MCF 10A (cell line): ENCODE data around the gene MAP3K19. TPM values are rescaled to one million over a fixed set of nuclear protein-coding genes. Genes with fewer than 3 reads are reported as not detected.

Source experiments
- BruUV-seq: library from RNA; stranded (reverse); fragments of 400-500 nt; replicated peaks from 2 replicates; lab custom pipeline; 2021; lab: Mats Ljungman, UMichigan
- CTCF ChIA-PET: fragments of 300-600 bp; sonication (Branson Sonifier 250); formaldehyde crosslinking; extraction: SDS; loops from one replicate; lab custom pipeline; 2021; ENCODE audit warnings: antibody characterized with exemption, inconsistent platforms; lab: Yijun Ruan, JAX
- POLR2A ChIA-PET: fragments of 300-600, 350-650 bp; sonication (Branson Sonifier 250); formaldehyde crosslinking; extraction: SDS; loops from one replicate; lab custom pipeline; 2020; ENCODE audit warnings: antibody characterized with exemption, inconsistent platforms; lab: Yijun Ruan, JAX
- DNase-seq: peaks from one replicate; pipeline ENCODE4 v3.0.0-alpha.2; 2018; ENCODE audit not compliant: unreplicated experiment
- H3K27ac Mint-ChIP-seq: one replicate; pipeline ENCODE4 v1.8.0; 2022; ENCODE audit warnings: mild to moderate bottlenecking, low read depth, mixed read lengths; ENCODE audit not compliant: unreplicated experiment
- H3K27me3 Mint-ChIP-seq: one replicate; pipeline ENCODE4 v1.8.0; 2022; ENCODE audit warnings: mixed read lengths; ENCODE audit not compliant: insufficient read depth, unreplicated experiment
- H3K36me3 Mint-ChIP-seq: one replicate; pipeline ENCODE4 v1.8.0; 2022; ENCODE audit warnings: mild to moderate bottlenecking, moderate library complexity, mixed read lengths; ENCODE audit not compliant: insufficient read depth, unreplicated experiment
- H3K4me1 Mint-ChIP-seq: one replicate; pipeline ENCODE4 v1.8.0; 2022; ENCODE audit warnings: mixed read lengths; ENCODE audit not compliant: insufficient read depth, unreplicated experiment
- H3K4me3 Mint-ChIP-seq: one replicate; pipeline ENCODE4 v1.8.0; 2022; ENCODE audit warnings: mild to moderate bottlenecking, moderate library complexity, mixed read lengths; ENCODE audit not compliant: unreplicated experiment
- H3K9me3 Mint-ChIP-seq: one replicate; pipeline ENCODE4 v1.8.0; 2022; ENCODE audit warnings: mixed read lengths; ENCODE audit not compliant: unreplicated experiment
- intact Hi-C: fragments of 100-400 bp; cut with micrococcal nuclease; formaldehyde crosslinking; loops from 2 replicates; pipeline ENCODE4 v1.14.1; 2022
- total RNA-seq: library from RNA; stranded (reverse); gene quantifications from 2 replicates; pipeline ENCODE4 v1.2.3, GENCODE V29; 2022
- TF ChIP-seq, protein P1 (sequence below): fragments of 200-600 bp; IDR thresholded peaks from one replicate; pipeline ENCODE4 v1.8.0; 2022; ENCODE audit warnings: antibody characterized with exemption, mild to moderate bottlenecking; ENCODE audit not compliant: unreplicated experiment

Gene MAP3K19
- total RNA-seq, 1 experiment from 2014 or later = not detected

DNA sequence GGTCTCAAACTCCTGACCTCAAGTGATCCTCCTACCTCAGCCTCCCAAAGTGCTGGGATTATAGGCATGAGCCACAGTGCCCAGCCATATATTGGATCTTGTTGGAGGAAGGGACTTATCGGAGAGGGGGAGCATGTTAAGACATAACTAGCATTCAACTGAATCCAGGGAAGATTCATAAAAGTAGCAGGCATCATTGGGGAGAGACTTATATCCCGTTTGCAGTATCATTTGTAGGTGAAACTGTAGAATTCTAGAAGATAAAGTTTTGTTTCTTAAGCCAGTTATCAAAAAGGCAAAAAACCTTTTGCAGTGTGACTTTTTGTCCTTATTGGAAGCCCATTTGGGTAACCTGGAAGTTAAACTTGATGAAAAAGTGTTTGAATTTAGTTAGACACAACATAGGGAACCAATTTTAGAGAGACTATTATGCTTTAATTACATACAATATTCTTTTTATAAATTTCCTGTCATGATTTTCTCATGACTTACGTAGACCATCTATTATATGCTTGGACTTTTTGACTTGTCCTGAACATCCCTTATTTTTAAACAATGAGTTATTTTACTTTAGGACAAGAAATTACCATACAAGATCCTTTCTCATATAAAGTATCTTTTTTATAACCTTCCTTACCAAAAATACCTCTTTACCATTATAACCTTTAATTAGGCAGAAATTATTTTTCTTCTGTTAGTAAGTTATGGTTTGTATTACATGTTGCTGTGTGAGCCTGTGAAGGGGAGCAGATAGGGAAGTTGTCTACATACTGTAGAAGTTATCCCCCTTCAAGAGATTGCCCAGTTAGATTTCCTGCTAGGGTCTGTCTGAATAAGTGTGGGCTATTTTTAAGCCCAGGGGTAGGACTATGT, 25.1 kb upstream of the MAP3K19 start:
- H3K27me3 Mint-ChIP-seq = no peaks in the 10 kb centered on the region
- peaks cover 5% of the 10 kb centered on the region for H3K9me3 Mint-ChIP-seq
- intact Hi-C loops = no loop called here
- peaks cover 10% of the 10 kb centered on the region for H3K4me1 Mint-ChIP-seq
- H3K27ac Mint-ChIP-seq = no peak overlapping the region
- no peak overlapping the region for H3K4me3 Mint-ChIP-seq
- CTCF ChIA-PET = no interaction called here
- peak; percentile 15 for DNase-seq
- TF ChIP-seq, protein P1, sequence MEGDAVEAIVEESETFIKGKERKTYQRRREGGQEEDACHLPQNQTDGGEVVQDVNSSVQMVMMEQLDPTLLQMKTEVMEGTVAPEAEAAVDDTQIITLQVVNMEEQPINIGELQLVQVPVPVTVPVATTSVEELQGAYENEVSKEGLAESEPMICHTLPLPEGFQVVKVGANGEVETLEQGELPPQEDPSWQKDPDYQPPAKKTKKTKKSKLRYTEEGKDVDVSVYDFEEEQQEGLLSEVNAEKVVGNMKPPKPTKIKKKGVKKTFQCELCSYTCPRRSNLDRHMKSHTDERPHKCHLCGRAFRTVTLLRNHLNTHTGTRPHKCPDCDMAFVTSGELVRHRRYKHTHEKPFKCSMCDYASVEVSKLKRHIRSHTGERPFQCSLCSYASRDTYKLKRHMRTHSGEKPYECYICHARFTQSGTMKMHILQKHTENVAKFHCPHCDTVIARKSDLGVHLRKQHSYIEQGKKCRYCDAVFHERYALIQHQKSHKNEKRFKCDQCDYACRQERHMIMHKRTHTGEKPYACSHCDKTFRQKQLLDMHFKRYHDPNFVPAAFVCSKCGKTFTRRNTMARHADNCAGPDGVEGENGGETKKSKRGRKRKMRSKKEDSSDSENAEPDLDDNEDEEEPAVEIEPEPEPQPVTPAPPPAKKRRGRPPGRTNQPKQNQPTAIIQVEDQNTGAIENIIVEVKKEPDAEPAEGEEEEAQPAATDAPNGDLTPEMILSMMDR = no peak
- POLR2A ChIA-PET = no interaction called here
- no TSS peak for BruUV-seq
- peaks cover 51% of the 10 kb centered on the region for H3K36me3 Mint-ChIP-seq

DNA sequence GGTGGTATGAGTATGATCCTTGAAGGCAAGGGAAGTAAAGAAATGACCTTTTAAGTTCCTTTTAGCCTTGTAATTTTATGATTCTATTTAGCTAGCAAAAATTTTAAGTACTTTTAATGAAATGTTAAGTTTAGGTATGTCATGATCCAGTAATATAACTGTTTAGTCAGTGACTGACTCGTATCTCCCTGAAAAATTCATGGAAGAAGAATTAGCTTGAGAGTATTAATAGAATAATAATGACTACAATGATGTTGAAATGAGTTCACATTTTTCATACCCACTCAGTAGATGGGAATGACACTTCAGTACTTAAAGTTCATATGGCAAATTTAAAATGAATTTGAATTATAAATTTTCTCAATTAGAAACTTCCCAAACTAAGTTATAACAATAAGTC, 19.5 kb upstream of the MAP3K19 start:
- no TSS peak for BruUV-seq
- intact Hi-C loops = no loop called here
- H3K36me3 Mint-ChIP-seq = peaks cover 50% of the 10 kb centered on the region
- H3K9me3 Mint-ChIP-seq = peaks cover under 1% of the 10 kb centered on the region
- no peaks in the 10 kb centered on the region for H3K27me3 Mint-ChIP-seq
- H3K4me3 Mint-ChIP-seq = no peak overlapping the region
- ChIA-PET POLR2A (interaction anchor here (1.0 to 2.0 kb wide), 3 partner anchors 10 to 675 kb away, joined by 4 to 10 read pairs (median 4); partner anchors contain the start of genes RAB3GAP1 and UBXN4), CTCF (interaction anchor here (0.6 to 1.9 kb wide), 3 partner anchors 14 to 63 kb away, joined by 3 to 4 read pairs (median 3); no protein-coding TSS in a partner anchor)
- peaks cover 6% of the 10 kb centered on the region for H3K4me1 Mint-ChIP-seq
- no peak overlapping the region for H3K27ac Mint-ChIP-seq
- DNase-seq = no peak
- TF ChIP-seq, protein P1 = no peak

DNA sequence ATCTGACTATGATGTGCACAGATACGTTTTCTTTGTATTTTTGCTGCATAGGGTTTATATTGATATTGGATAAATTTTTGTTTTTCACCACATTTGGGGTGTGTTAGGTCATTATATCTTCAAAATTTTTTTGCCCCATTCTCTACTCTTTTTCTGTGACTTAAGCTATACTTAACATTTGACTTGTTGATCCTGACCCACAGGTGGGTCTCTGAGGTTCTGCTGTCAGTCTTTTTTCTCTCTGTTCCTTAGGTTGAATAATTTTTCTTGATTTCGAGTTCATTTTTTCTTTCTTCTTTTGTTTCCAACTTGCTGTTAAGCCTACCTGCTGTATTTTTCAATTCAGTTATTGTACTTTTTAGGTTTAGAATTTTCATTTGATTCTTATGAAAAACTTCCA, 16.9 kb upstream of the MAP3K19 start:
- Mint-ChIP-seq H3K4me3 (no peak overlapping the region), H3K4me1 (peaks cover 14% of the 10 kb centered on the region), H3K36me3 (peaks cover 51% of the 10 kb centered on the region), H3K27me3 (no peaks in the 10 kb centered on the region), H3K27ac (peak overlapping the region; percentile 35), H3K9me3 (no peaks in the 10 kb centered on the region)
- intact Hi-C loops = no loop called here
- ChIA-PET POLR2A (interaction anchor here (0.6 to 2.0 kb wide), 5 partner anchors 9 to 832 kb away, joined by 3 to 10 read pairs (median 3); partner anchors contain the start of gene RAB3GAP1), CTCF (interaction anchor here (1.2 kb wide), 1 partner anchor 60 kb away, joined by 4 read pairs; no protein-coding TSS in a partner anchor)
- BruUV-seq = no TSS peak
- TF ChIP-seq, protein P1 = no peak
- no peak for DNase-seq

DNA sequence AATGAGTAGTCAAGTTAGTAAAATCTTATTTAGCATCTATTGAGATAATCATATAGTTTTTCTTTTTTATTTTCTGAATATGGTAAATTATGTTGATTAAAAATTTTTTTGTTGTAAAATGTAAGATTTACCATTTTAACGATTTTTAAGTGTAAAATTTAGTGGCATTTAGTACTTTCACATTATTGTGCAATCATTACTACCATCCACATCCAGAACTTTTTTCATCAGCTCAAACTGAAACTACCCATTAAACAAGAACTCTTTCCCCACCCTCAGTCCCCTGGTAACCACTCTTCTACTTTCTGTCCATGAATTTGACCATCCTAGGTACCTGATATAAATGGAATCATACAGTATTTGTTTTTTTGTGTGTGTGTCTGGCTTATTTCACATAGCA, 16.0 kb upstream of the MAP3K19 start:
- ChIA-PET POLR2A (interaction anchor here (0.7 to 1.8 kb wide), 2 partner anchors 8 to 28 kb away, joined by 3 to 8 read pairs; no protein-coding TSS in a partner anchor), CTCF (no interaction called here)
- DNase-seq = no peak
- peaks cover 16% of the 10 kb centered on the region for H3K4me1 Mint-ChIP-seq
- H3K27me3 Mint-ChIP-seq = no peaks in the 10 kb centered on the region
- no TSS peak for BruUV-seq
- TF ChIP-seq, protein P1 = no peak
- H3K27ac Mint-ChIP-seq = no peak overlapping the region
- peaks cover 51% of the 10 kb centered on the region for H3K36me3 Mint-ChIP-seq
- intact Hi-C loops = no loop called here
- no peak overlapping the region for H3K4me3 Mint-ChIP-seq
- H3K9me3 Mint-ChIP-seq = no peaks in the 10 kb centered on the region
